NCI-H1417 treated with DMSO at 0.1 percent for 48 hours (cell line): Measurements from ENCODE around the gene STK11IP.

Experiments used
- DNase-seq: peaks from one replicate; lab custom pipeline; 2025; lab: John Stamatoyannopoulos, UW

STK11IP gene

DNA sequence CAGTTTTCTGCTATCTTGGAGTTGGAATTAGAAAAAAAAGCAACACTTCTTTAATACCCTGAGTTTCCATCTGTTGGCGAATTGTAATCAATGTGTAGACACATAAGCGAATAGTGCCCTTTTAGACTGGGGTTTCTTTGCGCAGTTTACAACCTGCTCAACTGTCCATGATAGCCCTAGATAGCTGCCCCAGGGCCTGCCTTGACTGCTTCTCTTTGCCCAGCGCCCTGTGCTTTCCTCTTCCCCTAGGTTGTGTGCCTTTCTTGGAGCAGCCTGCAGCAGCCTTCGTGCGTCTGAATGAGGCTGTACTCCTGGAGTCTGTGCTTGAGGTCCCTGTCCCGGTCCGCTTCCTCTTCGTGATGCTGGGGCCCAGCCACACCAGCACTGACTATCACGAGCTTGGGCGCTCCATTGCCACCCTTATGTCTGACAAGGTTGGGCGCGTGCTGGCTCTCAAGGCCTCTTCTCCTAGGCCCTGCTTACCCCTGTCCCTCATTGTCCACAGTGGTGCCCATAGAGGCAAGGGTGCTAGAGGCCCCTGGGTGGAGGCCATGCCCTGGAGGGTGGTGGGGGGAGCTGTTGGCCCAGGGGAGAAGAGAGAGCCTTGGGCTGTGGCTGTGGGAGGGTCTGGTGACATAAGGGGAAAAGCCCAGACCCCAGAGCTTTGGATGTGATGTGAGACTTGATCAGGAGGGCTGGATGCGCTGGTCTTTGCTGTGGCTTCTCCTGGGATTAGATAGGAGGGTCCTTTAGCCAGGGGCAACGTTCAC, 36.7 kb downstream of the STK11IP start:
- DNase-seq = no peak

GRCh38 chr2:219634951-219635751, 37.5 kb downstream of the STK11IP start:
- no peak for DNase-seq

- no peak for DNase-seq
These were observed 38.7 kb downstream of the STK11IP start for GRCh38 chr2:219636144-219636915.

DNA sequence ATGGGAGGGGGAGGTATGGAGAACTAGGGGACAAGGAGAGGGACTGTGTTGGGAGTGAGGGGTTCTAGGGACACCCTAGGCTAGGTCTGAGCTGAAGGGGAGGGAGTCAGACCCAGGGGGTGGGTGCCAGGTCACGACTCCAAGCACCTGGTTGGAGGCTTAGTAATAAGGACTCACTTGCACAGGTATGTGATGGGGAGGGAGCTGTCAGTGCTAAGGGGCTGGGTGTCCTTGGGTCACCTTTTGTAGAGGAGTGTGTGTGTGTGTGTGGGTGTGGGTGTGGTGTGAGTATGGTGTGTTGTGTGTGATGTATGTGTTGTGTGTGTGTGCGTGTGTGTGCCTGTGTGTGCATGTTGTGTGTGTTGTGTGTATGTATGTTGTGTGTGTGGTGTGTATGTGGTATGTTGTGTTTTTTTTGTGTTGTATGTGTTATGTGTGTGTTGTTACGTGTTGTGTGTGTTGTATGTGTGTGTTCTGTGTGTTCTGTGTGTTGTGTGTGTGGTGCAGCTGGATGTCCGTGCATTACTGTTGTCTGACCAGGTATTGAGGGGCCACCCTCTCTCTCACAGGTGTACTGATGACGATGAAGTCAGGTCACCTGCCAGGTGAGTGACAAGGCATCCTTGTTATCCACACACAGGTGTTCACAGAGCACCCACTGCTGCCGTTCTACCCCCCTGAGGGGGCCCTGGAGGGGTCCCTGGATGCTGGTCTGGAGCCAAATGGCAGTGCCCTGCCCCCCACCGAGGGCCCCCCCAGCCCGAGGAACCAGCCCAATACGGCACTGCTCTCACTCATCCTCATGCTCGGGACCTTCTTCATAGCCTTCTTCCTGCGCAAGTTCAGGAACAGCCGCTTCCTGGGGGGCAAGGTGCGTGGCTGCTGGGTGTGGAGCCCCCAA, 39.5 kb downstream of the STK11IP start:
- DNase-seq = no peak

- DNase-seq = no peak
These were observed 40.2 kb downstream of the STK11IP start for GRCh38 chr2:219637842-219638185.

- DNase-seq = no peak
These were observed 40.7 kb downstream of the STK11IP start for GRCh38 chr2:219638217-219638947.

GRCh38 chr2:219638948-219639755, 41.5 kb downstream of the STK11IP start:
- no peak for DNase-seq

DNA sequence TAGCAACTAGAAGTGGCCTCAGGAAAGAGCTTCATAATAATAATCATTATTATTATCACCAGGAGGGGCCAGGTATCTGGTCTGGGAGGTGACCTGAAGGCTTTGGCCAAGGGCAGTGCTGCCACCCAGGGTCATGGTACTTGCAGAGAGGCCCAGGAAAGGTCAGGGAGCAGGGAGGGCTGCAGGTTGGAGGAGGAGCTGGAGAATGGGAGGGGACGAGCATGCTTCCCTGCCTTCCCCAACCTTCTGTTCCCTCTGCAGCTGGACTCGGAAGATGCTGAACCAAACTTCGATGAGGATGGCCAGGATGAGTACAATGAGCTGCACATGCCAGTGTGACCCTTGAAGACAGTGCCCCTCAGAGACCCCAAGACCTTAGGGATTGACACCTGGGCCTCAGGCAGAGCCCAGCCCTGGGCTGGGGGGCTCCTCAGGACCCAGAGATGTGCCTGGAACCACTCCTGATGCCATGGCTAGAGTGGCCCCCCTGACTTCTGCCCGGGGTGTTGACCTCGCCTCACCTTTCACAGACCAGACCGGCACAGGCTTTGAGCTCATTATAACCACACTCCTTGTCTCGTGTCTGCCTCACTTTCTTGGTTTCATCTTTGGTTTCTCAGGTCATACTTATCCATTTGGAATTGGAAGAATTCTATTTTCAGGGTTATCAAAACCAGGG, 43.9 kb downstream of the STK11IP start:
- no peak for DNase-seq

DNA sequence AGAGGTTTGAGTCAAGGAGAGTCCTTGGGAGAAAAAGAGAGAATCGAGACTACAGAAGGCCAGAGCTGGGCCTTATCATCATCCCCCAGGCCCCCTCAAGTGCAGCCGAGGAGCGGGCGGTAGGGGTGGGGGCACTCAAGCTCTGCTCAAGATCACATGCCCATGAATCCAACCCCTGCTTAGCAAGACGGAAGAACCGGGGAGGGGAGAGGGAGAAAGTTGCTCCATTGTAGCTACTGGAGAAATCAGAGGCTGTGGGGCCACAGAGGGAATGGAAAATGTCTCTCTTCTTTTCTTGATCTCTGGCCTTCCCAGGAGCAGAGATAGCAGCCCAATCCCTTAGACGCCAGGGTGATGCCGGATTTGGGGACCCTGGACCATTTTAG, 44.4 kb downstream of the STK11IP start:
- no peak for DNase-seq

DNA sequence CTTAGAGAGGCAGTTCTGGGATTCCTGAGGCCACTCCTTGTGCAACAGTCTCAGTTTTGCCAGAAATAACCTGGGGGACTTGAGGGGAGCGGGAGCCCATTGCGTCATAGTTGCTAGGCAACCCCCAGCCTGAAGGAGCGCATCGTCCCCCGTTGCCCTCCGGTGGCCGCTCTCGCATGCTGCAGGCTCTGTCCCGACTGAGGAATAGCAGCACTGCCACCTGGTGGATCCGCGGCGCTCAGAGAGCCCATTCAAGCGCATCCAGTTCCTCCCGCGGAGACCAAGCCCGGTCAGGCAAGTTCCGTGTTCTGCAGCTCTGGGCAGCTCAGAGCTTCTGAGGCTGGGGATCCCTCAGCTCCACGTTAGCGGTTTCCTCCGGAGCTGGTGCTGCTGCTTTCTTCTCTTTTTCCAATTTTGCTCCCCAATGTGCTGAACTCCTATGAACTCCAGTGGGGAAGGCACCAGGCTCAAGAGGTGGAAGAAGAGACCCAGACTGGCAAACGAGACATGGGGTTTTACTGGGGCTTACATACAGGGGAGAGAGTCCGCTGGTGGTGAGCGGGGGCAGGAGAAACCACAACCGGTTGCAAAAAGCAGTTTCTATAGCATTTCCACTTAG, 44.9 kb downstream of the STK11IP start:
- peak; percentile 28 for DNase-seq

DNA sequence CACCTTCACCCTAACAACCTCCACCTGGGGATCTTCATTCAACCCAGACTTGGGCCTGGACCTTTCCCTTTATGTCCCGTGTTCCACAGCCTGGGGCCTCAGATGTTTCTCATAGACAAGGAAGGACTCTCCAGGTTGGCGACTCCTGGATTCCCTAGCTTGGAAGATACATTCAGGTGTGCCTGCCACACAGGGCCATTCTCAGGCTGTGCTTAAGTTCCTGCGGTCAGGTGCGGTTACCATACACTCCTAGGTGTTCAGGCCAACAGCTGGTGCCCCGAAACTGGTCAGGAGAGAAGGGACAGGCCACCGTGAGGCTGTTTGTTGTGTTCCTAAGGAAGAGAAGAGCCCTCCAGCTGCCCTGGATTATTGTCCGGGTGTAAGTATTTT, 45.4 kb downstream of the STK11IP start:
- no peak for DNase-seq

GRCh38 chr2:219643788-219644398, 46.2 kb downstream of the STK11IP start:
- no peak for DNase-seq

DNA sequence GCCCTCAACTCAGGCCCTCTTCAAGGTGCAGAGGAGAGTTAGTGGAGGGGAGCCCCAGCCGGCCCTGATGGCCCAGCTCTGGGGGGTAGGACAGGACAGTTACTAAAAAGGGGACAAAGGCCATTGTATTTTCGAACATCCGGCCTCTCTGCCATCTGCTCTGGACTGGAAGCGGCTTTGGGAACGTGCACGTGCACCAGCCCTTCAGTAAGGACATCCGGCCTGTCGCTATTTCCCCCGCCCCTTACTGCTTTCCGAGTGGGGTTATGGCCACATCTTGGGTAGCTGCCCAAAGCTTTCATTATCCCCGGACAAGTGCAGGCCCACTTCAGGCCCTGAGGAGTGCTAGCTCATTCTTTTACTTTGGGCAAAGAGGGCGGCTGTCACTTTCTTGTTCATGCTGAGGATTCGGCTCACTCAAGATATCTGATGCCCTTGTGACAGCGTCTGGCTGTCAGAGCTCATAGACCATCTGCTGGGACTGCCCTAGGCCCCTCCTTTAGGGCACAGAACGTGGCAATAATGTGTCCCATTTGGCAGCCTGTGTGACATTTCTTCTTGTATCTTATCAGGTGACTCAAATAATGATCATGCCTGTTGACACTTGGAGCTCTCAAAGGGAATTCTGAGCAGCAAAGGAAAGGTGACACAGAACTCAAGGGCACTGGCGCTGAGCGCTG, 47.3 kb downstream of the STK11IP start:
- DNase-seq = no peak

DNA sequence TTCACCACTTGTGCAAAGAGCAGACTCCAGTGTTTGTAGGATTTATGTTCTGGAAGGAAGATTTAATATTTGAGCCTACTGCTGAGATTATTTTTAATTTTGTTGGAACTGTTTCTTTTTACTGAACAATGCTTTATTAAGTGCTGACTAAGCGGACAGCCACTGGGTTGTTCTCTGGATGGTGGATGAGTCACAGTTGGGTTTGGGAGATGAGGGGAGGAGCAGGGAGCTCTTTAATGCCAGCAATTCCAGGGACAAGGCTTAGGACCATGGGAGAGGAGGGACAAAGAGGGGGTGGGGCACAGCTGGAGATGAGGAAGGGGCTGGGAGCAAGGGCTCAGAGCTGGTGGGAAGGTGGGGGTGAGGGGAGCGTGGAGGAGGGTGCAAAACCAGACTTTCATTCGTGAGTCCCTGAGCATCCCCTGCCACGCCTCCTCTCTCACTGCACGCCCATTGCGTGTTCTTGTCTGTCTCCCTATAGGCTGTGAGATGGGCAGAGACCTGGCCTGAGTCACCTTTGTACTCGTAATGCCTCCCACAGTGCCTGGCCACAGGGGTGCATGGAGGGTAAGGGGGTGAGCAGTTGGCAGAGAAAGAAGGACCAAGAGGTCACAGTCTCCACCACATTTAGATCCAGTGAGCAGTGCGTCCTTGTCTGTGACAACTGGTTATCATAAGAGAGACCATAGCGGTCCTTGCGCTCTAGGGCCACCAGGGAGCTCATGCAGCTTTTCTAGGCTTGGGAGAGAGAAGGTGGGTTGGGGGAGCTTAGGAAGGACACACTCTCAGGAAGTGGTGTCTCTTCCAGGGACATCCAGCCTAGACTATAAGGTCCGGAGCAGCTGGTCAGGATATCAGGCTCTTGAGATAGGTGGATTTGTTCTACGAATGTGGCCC, 48.2 kb downstream of the STK11IP start:
- no peak for DNase-seq

GRCh38 chr2:219648176-219648575, 50.5 kb downstream of the STK11IP start:
- no peak for DNase-seq

DNA sequence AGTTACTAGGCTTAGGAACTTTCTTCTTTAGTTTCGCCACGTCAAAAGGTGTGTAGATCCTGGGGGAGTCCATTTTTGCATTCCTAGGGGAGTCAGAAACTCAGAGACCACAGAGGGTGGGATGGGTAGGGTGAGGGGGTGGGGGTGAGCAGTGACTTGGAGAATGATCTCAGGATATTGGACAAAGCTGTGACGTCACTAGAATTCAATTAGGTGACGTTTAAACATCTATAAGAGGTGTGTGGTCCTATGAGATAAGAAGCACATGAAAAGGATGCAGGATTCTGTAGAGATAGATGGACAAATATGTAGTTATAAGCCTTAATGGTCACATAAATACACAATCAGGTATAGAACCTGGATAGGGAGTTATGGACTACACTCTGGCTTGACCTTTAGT, 51.3 kb downstream of the STK11IP start:
- no peak for DNase-seq
